GM12891 (cell line): ENCODE measurements around the gene NMS.

ENCODE experiments used
- PAX5 ChIP-seq: IDR thresholded peaks from 2 replicates; pipeline ENCODE4 v1.6.1; 2011; ENCODE audit warnings: low read length, moderate library complexity, mild to moderate bottlenecking; ENCODE audit not compliant: insufficient read depth, severe bottlenecking
- POLR2A ChIP-seq: IDR thresholded peaks from 2 replicates; pipeline ENCODE4 v1.6.1; 2011; ENCODE audit warnings: low read depth, low read length, control low read depth
- POLR2AphosphoS5 ChIP-seq: IDR thresholded peaks from 2 replicates; pipeline ENCODE4 v1.6.1; 2011; ENCODE audit warnings: low read depth, low read length, control low read depth
- POU2F2 ChIP-seq: IDR thresholded peaks from 2 replicates; pipeline ENCODE4 v1.6.1; 2011; ENCODE audit warnings: low read depth, mild to moderate bottlenecking, control low read depth, low read length, moderate library complexity
- SPI1 ChIP-seq: IDR thresholded peaks from 2 replicates; pipeline ENCODE4 v1.6.1; 2011; ENCODE audit warnings: low read depth, low read length, control low read depth
- TAF1 ChIP-seq: IDR thresholded peaks from 2 replicates; pipeline ENCODE4 v1.6.1; 2011; ENCODE audit warnings: low read depth, low read length, control low read depth

- no peak for TF ChIP-seq POLR2AphosphoS5
- no peak for TF ChIP-seq POU2F2
- TF ChIP-seq POLR2A = no peak
- no peak for TF ChIP-seq TAF1
- TF ChIP-seq SPI1 = no peak
- no peak for TF ChIP-seq PAX5
Measured at GRCh38 chr2:100429726-100430125, 40.6 kb upstream of the NMS start.
